ENCODE results near the gene ENDOV.
A peak's percentile ranks its signal among the peaks of the same experiment; 100 is the strongest.

ENDOV gene

GRCh38 chr17:80432350-80432955 lies 17.5 kb downstream of the ENDOV start:
- DNase-seq, result no peak

GRCh38 chr17:80432961-80433550 lies 18.1 kb downstream of the ENDOV start:
- no peak for DNase-seq

GRCh38 chr17:80433916-80434666 lies 19.1 kb downstream of the ENDOV start:
- no peak for DNase-seq

- DNase-seq, result no peak
Observed at GRCh38 chr17:80437532-80437931, 22.6 kb downstream of the ENDOV start.

GRCh38 chr17:80438806-80439205 lies 23.8 kb downstream of the ENDOV start:
- DNase-seq, result no peak

- DNase-seq, result no peak
Observed at GRCh38 chr17:80439499-80439898, 24.5 kb downstream of the ENDOV start.

GRCh38 chr17:80441133-80441578 lies 26.2 kb downstream of the ENDOV start:
- peak; percentile 65 for DNase-seq

- DNase-seq, result no peak
Observed at GRCh38 chr17:80441598-80442322, 26.8 kb downstream of the ENDOV start.

GRCh38 chr17:80442323-80442659 lies 27.3 kb downstream of the ENDOV start:
- no peak for DNase-seq

- no peak for DNase-seq
Observed at GRCh38 chr17:80442764-80443163, 27.8 kb downstream of the ENDOV start.

- DNase-seq, result no peak
Observed at GRCh38 chr17:80443498-80443897, 28.5 kb downstream of the ENDOV start.

GRCh38 chr17:80443916-80444643 lies 29.1 kb downstream of the ENDOV start:
- DNase-seq, result no peak

GRCh38 chr17:80444644-80444979 lies 29.6 kb downstream of the ENDOV start:
- no peak for DNase-seq

GRCh38 chr17:80445007-80445725 lies 30.2 kb downstream of the ENDOV start:
- no peak for DNase-seq

GRCh38 chr17:80445726-80446110 lies 30.8 kb downstream of the ENDOV start:
- DNase-seq, result no peak

GRCh38 chr17:80446645-80447405 lies 31.9 kb downstream of the ENDOV start:
- peak; percentile 17 for DNase-seq

GRCh38 chr17:80447790-80448189 lies 32.8 kb downstream of the ENDOV start:
- no peak for DNase-seq

GRCh38 chr17:80449194-80449929 lies 34.4 kb downstream of the ENDOV start:
- no peak for DNase-seq

- DNase-seq, result no peak
Observed at GRCh38 chr17:80449930-80450576, 35.1 kb downstream of the ENDOV start.

All from fibroblast of skin of scalp (primary cell).